Stimulated activated CD4-positive, alpha-beta T cell treated with anti-CD3 and anti-CD28 coated beads, Interleukin-1b, Interleukin-23, amount 100 ng/mL, for 24 hours (primary cell): Measurements from ENCODE around the gene PLAU.
"Not testable (repeated sequence)": the region's sequence is repeated elsewhere in the genome, so short reads cannot be mapped to it uniquely, and the experiment has no call there.

Source experiments
- DNase-seq, 4 experiments: peaks; one replicate each; pipeline ENCODE4 v3.0.0-alpha.2; 2020; ENCODE audit warnings: low read depth in 4 of 4, low spot score in 1 of 4

Gene PLAU

GRCh38 chr10:73895381-73895780, 15.6 kb upstream of the PLAU start:
- not testable (repeated sequence) for DNase-seq

- DNase-seq, result no peak
These were observed 13.2 kb upstream of the PLAU start for GRCh38 chr10:73897693-73898092.

GRCh38 chr10:73898730-73899410, 12.1 kb upstream of the PLAU start:
- DNase-seq, result no peak

GRCh38 chr10:73899423-73899822, 11.5 kb upstream of the PLAU start:
- no peak for DNase-seq

- DNase-seq, result no peak
These were observed 10.9 kb upstream of the PLAU start for GRCh38 chr10:73900064-73900463.

- DNase-seq, result no peak
These were observed 9.7 kb upstream of the PLAU start for GRCh38 chr10:73901261-73901660.

GRCh38 chr10:73902351-73902750, 8.6 kb upstream of the PLAU start:
- no peak for DNase-seq

- DNase-seq, result no peak
These were observed 5.5 kb upstream of the PLAU start for GRCh38 chr10:73905256-73906020.

GRCh38 chr10:73906524-73907447, 4.1 kb upstream of the PLAU start:
- DNase-seq, result no peak

GRCh38 chr10:73907841-73908517, 3.0 kb upstream of the PLAU start:
- no peak for DNase-seq

- DNase-seq, result peak in 2 of 4 experiments; percentile 21 to 66
These were observed 1.9 kb upstream of the PLAU start for GRCh38 chr10:73908853-73909539.

- no peak for DNase-seq
These were observed 1.3 kb upstream of the PLAU start for GRCh38 chr10:73909540-73910115.

- no peak for DNase-seq
These were observed 550 bp upstream of the PLAU start for GRCh38 chr10:73910401-73910763.

GRCh38 chr10:73911553-73912004, 647 bp downstream of the PLAU start:
- no peak for DNase-seq

GRCh38 chr10:73914036-73914435, 3.1 kb downstream of the PLAU start:
- no peak for DNase-seq

- DNase-seq, result no peak
These were observed 4.4 kb downstream of the PLAU start for GRCh38 chr10:73915206-73915851.

- DNase-seq, result no peak
These were observed 6.0 kb downstream of the PLAU start for GRCh38 chr10:73916761-73917470.

- DNase-seq, result no peak
These were observed 6.8 kb downstream of the PLAU start for GRCh38 chr10:73917566-73918305.
